DMS114 treated with DMSO at 0.1 percent for 48 hours (cell line): ENCODE data around the gene ICE1.

Experiments
- DNase-seq: peaks from one replicate; lab custom pipeline; 2025; ENCODE audit not compliant: unreplicated experiment; lab: John Stamatoyannopoulos, UW

ICE1 gene

DNA sequence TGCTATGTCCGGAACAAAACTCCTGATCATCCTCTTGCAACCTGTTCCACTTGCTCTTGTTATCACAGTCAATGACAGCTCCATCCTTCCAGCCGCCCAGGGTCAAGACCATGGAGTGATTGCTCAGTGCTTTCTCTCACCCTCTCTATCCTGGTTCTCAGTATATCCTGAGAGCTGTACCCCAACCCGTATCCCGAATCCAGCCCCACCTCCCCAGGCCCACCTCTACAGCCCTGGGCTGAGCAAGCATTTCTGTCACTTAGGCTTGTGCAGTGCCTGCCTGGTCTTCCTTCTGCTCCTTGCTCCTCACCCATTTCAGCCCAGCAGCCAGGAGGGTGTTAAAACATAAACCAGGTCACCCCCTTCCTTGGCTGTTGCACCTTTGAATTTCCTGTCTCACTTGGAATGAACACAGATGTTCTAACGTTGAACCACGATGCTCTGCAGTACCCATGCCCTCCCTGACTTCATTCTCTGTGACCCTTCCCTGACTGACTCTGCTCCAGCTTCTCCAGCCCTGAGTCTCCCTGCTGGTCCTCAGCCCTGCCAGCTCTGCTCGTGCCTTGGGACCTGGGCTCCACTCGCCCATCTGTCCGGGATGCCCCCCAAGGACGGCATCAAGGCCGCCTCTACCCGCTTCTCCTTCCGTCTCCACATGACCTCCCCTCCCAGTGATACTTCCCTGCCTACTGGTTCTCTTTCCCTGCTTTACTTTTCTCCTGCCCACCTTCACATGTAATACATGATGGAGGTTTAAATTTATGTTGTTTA lies 110.0 kb downstream of the ICE1 start:
- no peak for DNase-seq

DNA sequence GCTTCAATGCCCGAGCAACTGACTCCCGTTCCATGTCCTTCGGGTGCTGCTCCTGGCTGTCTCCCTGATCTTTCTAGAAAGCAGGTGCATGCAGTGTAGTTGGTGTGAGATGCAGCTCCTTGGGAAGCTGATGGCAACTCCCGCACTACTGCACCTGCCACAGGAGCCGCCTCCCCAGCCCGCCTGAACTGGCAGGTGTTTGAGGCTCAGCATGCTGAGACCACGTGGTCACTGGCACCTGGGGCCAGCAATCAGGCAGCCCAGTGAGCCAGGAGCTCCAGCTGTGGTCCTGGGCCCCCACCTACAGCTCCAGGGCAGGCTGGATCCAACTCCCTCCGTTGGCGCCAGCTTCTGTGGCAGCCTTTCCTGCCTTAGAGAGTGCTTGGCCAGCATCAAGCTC lies 111.5 kb downstream of the ICE1 start:
- DNase-seq, result no peak

DNA sequence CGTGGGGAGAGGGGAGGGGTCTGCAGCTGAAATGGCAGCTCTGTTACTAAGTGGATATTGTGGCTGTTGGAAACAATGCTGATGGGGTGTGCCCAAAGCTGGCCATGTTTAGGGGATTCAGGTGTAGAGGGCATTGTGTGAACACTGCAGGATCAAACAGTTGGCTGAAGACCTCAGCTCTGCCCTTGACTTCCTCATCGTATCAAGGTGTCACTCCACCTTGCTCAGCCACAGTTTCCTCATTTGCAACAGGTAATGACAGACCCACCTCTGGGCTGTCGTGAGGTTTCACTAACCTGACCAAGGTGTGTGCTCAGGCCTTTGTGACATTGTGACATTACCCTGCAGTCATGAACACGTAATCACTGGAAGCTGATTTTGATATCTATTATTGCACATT lies 111.9 kb downstream of the ICE1 start:
- no peak for DNase-seq

DNA sequence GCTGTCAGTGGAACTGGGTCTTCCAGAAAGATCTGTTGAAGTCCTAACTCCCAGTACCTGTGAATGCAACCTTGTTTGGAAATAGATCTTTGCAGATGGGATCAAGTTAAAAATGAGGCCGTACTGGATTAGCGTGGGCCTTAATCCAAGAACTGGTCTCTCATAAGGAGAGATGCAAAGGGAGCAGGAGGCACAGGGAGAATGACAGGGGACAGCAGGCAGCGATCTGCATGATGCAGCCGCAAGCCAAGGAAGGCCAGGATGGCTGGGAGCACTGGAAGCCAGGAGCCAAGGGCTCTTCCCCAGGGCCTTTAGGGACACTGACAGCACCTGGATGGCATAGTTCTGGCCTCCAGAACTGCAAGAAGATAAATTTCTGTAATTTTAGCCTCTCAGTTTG lies 114.4 kb downstream of the ICE1 start:
- no peak for DNase-seq

DNA sequence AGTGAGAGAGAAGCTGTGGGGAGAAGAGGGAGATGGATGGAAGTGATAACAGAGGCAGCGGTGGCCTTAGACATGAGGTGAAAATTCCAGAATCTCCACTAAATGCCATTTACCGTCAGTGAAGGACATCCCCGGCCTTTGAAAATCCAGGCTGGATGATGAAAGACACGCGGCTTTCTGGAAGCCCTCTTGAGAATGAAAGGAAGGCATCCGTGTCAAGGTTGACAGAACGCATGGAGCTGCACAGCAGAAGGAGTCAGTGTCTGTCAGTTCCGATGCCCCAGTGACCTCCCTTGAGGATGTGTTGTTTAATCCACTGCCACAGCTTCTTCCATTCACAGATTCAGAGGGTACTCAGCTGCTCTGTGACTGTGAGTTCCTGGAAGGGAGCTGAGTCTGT lies 114.9 kb downstream of the ICE1 start:
- DNase-seq, result no peak

DNA sequence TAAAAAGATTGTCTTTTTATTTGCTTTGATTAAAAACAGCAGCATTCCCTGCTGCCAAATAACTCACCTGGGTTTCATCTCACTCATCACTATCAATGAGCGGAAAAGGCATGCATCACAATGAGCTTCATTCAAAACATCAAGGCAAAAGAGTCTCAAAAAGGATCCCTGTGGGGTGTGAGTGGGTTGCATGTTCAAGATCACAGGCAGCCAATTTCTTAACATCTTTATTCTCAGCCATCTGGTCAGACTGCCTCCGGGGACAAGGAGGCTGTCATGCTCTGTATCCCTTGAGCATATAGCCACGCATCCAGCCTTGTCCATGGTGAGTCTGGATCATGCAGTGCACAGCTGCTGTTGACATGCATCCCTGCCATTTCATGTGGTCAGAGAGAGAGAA lies 117.1 kb downstream of the ICE1 start:
- DNase-seq, result no peak
